Right ventricle myocardium inferior (tissue), 1 donor: ENCODE measurements around the gene DHRS7B. TPM values are rescaled to one million over a fixed set of nuclear protein-coding genes. Genes with fewer than 3 reads are reported as not detected.
A peak's percentile ranks its signal among the peaks of the same experiment; 100 is the strongest.
"Not testable (repeated sequence)": the region's sequence is repeated elsewhere in the genome, so short reads cannot be mapped to it uniquely, and the experiment has no call there.

Source experiments
- ATAC-seq: fragments of 200-7000 bp; cut with Tn5 transposase; one replicate; pipeline ENCODE4 v1.9.1; 2020; ENCODE audit warnings: mild to moderate bottlenecking, moderate library complexity
- DNase-seq: peaks from one replicate; pipeline ENCODE4 v3.0.0; 2021; ENCODE audit errors: missing footprints
- intact Hi-C: fragments of 100-400 bp; cut with DNase I; formaldehyde crosslinking; loops from one replicate; pipeline ENCODE4 v1.11.0; 2022
- long read RNA-seq: library from polyadenylated mRNA; unstranded; transcript quantifications from one replicate; pipeline ENCODE4 v2.0.0, GENCODE V29; 2021
- total RNA-seq: library from RNA; stranded (reverse); fragmentation: NEBNext Ultra II Directional; extraction: Animal tissue kit (Norgen Biotek cat#: 25700); gene quantifications from one replicate; pipeline ENCODE4 v1.2.1, GENCODE V29; 2021
- donor health status: DM: no; HTN: yes; CAD: no; lungs with severe emphysema.

Gene DHRS7B
- total RNA-seq, result 28.4 TPM
- long read RNA-seq, transcript DHRS7B-202 (7 exons, 2,175 nt), result major isoform, 6 of 9 reads
- long read RNA-seq, partial matches to known transcripts, result 0 of 9 reads
- long read RNA-seq, other reads (novel, unspliced or antisense), result 2 of 9 reads

- DNase-seq, result peak; percentile 97
- peak; percentile 96 for ATAC-seq
- intact Hi-C loops, result loop anchor here (2.0 to 5.0 kb wide), 6 partner anchors 40 to 325 kb away; partner anchors contain the start of genes MAP2K3, TMEM11 and USP22
Measured at GRCh38 chr17:21126645-21127508, at the start of gene DHRS7B. DHRS7B (plus strand) TSS chr17:21126964; CDS start chr17:21126972, 8 bp downstream.

GRCh38 chr17:21077281-21077680 is 49.5 kb upstream of the DHRS7B start:
- DNase-seq (no peak), ATAC-seq (no peak)
- intact Hi-C loops, result no loop called here

GRCh38 chr17:21078016-21078780 is 48.6 kb upstream of the DHRS7B start:
- DNase-seq (no peak), ATAC-seq (no peak)
- intact Hi-C loops, result no loop called here

GRCh38 chr17:21079196-21079595 is 47.6 kb upstream of the DHRS7B start:
- intact Hi-C loops, result no loop called here
- ATAC-seq (no peak), DNase-seq (no peak)

- intact Hi-C loops, result no loop called here
- DNase-seq, result no peak
- ATAC-seq, result no peak
Measured at GRCh38 chr17:21082001-21082436, 44.7 kb upstream of the DHRS7B start.

- DNase-seq, ATAC-seq, intact Hi-C loops: not testable (repeated sequence)
Measured at GRCh38 chr17:21085280-21085679, 41.5 kb upstream of the DHRS7B start.

- no peak for ATAC-seq
- intact Hi-C loops, result no loop called here
- DNase-seq, result no peak
Measured at GRCh38 chr17:21085707-21086106, 41.1 kb upstream of the DHRS7B start.

- no peak for ATAC-seq
- no peak for DNase-seq
- intact Hi-C loops, result no loop called here
Measured at GRCh38 chr17:21089145-21089544, 37.6 kb upstream of the DHRS7B start.

GRCh38 chr17:21089933-21090901 is 36.5 kb upstream of the DHRS7B start:
- no peak for ATAC-seq
- no peak for DNase-seq
- intact Hi-C loops, result no loop called here

GRCh38 chr17:21090902-21091618 is 35.7 kb upstream of the DHRS7B start:
- DNase-seq, result no peak
- no peak for ATAC-seq
- intact Hi-C loops, result no loop called here

- intact Hi-C loops, result no loop called here
- no peak for DNase-seq
- no peak for ATAC-seq
Measured at GRCh38 chr17:21094298-21094704, 32.5 kb upstream of the DHRS7B start.

GRCh38 chr17:21095735-21096134 is 31.0 kb upstream of the DHRS7B start:
- DNase-seq, result no peak
- ATAC-seq, result no peak
- intact Hi-C loops, result no loop called here

GRCh38 chr17:21096874-21097273 is 29.9 kb upstream of the DHRS7B start:
- DNase-seq (no peak), ATAC-seq (no peak)
- intact Hi-C loops, result no loop called here

GRCh38 chr17:21098934-21099689 is 27.7 kb upstream of the DHRS7B start:
- intact Hi-C loops, result no loop called here
- no peak for DNase-seq
- ATAC-seq, result peak; percentile 82

GRCh38 chr17:21100636-21101035 is 26.1 kb upstream of the DHRS7B start:
- no peak for DNase-seq
- intact Hi-C loops, result no loop called here
- ATAC-seq, result no peak

GRCh38 chr17:21104608-21105007 is 22.2 kb upstream of the DHRS7B start:
- intact Hi-C loops, result no loop called here

More at GRCh38 chr17:21104608-21105007, 22.2 kb upstream of the DHRS7B start:
- DNase-seq (no peak), ATAC-seq (no peak)
